NT2/D1 (cell line): ENCODE results near the gene SYT12.

Experiments
- DNase-seq: peaks from one replicate; pipeline ENCODE4 v3.0.0-alpha.2; 2011; ENCODE audit warnings: low read depth, low spot score
- H3K27me3 ChIP-seq: 2 replicates; pipeline ENCODE4 v1.6.0; 2011; ENCODE audit warnings: mild to moderate bottlenecking; ENCODE audit not compliant: insufficient read length, insufficient read depth
- H3K36me3 ChIP-seq: 2 replicates; pipeline ENCODE4 v1.6.1; 2011; ENCODE audit warnings: mild to moderate bottlenecking, low read length, mixed read lengths; ENCODE audit not compliant: insufficient read depth, insufficient read length
- H3K4me1 ChIP-seq: 2 replicates; pipeline ENCODE4 v1.5.1; 2011; ENCODE audit not compliant: insufficient read depth, insufficient read length
- H3K4me3 ChIP-seq: 2 replicates; pipeline ENCODE4 v1.5.1; 2011; ENCODE audit warnings: low read depth; ENCODE audit not compliant: insufficient read length
- H3K9ac ChIP-seq: 2 replicates; pipeline ENCODE4 v1.6.0; 2011; ENCODE audit warnings: low read depth; ENCODE audit not compliant: insufficient read length
- H3K9me3 ChIP-seq: 2 replicates; pipeline ENCODE4 v1.5.1; 2011; ENCODE audit warnings: mild to moderate bottlenecking, low read length; ENCODE audit not compliant: insufficient read depth
- SUZ12 ChIP-seq: IDR thresholded peaks from 2 replicates; pipeline ENCODE4 v1.6.1; 2011; ENCODE audit not compliant: insufficient read length, insufficient read depth; ENCODE audit errors: extremely low read depth
- YY1 ChIP-seq: IDR thresholded peaks from 2 replicates; pipeline ENCODE4 v1.6.1; 2011; ENCODE audit not compliant: insufficient read length, insufficient read depth
- ZNF274 ChIP-seq: IDR thresholded peaks from 2 replicates; pipeline ENCODE4 v1.6.1; 2011; ENCODE audit warnings: mild to moderate bottlenecking, low read depth, low read length

The SYT12 gene

DNA sequence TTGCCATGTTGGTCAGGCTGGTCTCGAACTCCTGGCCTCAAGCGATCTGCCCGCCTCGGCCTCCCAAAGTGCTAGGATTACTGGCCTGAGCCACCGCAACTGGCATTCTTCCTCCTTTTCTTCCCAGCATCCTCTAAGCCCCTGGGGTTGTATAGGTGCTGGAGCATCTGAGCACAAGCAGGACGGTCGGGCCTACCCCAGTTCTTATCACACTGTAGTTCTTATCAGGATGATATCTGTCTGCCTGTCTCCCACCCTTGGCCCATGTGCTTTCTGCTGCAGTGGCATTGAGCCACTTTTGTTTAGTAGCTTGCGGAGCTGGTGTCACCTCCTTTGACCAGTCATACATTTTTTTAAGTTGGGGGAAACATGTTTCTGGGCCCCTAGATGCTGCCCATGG lies 35.6 kb downstream of the SYT12 start:
- Histone ChIP-seq H3K9ac (no peak overlapping the region), H3K27me3 (peaks cover 19% of the 10 kb centered on the region), H3K9me3 (no peaks in the 10 kb centered on the region), H3K4me1 (peaks cover 34% of the 10 kb centered on the region), H3K36me3 (no peaks in the 10 kb centered on the region), H3K4me3 (no peak overlapping the region)
- no peak for TF ChIP-seq YY1
- TF ChIP-seq SUZ12, result no peak
- TF ChIP-seq ZNF274, result no peak
- no peak for DNase-seq

DNA sequence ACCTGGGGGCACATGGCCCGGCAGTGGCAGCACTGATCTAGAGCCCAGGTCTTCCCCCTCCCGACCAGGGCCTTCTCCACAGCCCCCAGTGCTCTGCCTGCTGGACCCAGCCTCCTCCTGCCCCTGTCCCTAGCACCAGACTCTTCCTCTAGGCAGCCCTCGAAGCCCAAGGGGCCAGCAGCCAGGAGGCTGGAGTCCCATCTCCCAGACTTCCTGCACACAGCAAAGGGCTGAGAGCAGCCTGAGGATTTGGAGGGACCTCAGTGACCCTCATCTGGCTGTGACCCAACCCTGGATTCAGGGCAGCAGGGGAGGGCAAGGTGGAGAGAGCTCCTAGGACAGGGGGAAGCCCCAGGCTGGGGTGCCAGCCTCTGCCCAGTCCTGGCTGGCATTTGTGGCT lies 36.7 kb downstream of the SYT12 start:
- Histone ChIP-seq H3K36me3 (no peaks in the 10 kb centered on the region), H3K4me1 (peaks cover 24% of the 10 kb centered on the region), H3K9ac (no peak overlapping the region), H3K4me3 (no peak overlapping the region), H3K9me3 (no peaks in the 10 kb centered on the region), H3K27me3 (peaks cover 19% of the 10 kb centered on the region)
- no peak for TF ChIP-seq ZNF274
- TF ChIP-seq SUZ12, result no peak
- no peak for TF ChIP-seq YY1
- no peak for DNase-seq

DNA sequence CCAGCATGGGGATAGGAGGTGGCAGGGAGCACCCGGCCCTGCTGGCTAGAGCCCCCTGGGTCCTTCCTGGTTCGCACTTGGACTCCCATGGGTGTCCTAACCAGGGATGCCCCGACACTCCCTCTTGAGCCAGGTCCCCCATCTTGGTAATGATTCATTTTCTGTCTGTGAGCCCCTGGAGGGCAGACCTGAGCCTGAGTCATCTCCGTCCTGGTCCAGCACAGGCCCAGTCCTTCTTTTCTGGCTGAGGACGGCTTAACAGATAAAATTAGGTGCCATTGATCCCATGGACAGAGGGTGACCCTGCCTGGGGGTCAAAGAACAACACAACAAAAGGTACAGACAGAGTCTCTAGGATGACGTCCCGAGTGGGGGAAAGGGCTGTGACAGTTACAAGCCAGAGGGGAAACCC lies 37.2 kb downstream of the SYT12 start:
- H3K4me3 ChIP-seq, result no peak overlapping the region
- H3K9me3 ChIP-seq, result no peaks in the 10 kb centered on the region
- peaks cover 19% of the 10 kb centered on the region for H3K4me1 ChIP-seq
- TF ChIP-seq YY1 (no peak), SUZ12 (no peak), ZNF274 (no peak)
- H3K27me3 ChIP-seq, result peaks cover 19% of the 10 kb centered on the region
- no peak for DNase-seq
- no peaks in the 10 kb centered on the region for H3K36me3 ChIP-seq
- no peak overlapping the region for H3K9ac ChIP-seq

DNA sequence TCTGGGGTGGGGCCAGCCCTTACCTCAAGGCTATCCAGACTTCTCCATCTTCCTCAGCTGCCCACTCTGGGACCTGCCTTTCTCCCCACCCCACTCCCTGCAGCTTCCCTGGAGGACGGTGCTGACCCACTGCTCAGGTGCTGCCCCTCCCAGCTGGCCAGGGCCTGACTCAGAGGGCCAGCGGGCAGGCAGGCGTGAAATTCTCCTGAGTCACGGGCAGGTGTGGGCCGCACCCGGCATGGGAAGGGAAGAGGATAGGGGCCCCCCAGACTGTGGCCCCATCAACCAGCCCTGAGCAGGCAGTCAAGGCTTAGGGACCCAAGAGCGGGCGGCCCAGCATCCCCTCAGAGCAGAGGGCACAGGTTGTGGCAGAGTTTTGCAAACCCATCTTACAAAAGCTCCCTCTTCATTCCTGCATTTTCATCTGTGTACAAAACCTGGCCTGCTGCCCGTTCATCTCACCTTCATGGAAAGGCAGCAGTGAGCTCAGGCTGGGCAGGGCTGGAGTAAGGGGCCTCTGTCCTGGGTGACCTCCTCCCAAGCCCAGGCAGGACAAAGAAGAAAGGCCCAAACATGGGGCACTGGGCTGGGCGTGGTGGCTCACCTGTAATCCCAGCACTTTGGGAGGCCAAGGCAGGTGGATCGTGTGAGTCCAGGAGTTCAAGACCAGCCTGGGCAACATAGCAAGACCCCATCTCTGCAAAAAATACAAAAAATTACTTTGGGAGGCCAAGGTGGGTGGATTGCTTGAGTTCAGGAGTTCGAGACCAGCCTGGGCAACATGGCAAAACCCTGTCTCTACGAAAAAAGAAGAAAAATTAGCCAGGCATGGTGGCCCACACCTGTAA lies 39.8 kb downstream of the SYT12 start:
- peaks cover 12% of the 10 kb centered on the region for H3K4me1 ChIP-seq
- H3K36me3 ChIP-seq, result peaks cover 4% of the 10 kb centered on the region
- H3K4me3 ChIP-seq, result no peak overlapping the region
- no peaks in the 10 kb centered on the region for H3K9me3 ChIP-seq
- TF ChIP-seq ZNF274, result no peak
- TF ChIP-seq SUZ12, result no peak
- no peak for TF ChIP-seq YY1
- no peak for DNase-seq
- peaks cover under 1% of the 10 kb centered on the region for H3K27me3 ChIP-seq
- no peak overlapping the region for H3K9ac ChIP-seq

DNA sequence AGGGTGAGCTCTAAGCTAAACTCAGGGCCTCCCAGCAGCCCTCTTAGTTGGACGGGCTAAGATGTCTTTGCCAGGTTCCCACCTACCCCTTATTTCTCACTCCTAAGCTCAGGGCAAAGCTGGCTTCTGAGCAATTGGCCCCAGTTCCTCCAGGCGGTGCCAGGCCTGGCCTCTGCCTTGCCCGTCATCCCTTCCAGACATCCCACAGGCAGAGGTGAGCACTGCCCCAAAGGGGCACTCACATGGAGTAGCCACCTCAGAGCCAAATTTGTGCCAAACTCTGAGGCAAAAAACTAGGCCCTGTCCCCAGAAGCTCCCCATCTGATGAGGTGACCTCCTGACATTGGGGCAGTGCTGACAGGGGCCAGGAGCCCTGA lies 43.4 kb downstream of the SYT12 start:
- DNase-seq, result no peak
- Histone ChIP-seq H3K36me3 (peaks cover 4% of the 10 kb centered on the region), H3K9me3 (no peaks in the 10 kb centered on the region), H3K9ac (peak overlapping the region; percentile 24), H3K4me3 (no peak overlapping the region), H3K27me3 (no peaks in the 10 kb centered on the region), H3K4me1 (peaks cover 16% of the 10 kb centered on the region)
- no peak for TF ChIP-seq SUZ12
- no peak for TF ChIP-seq YY1
- no peak for TF ChIP-seq ZNF274

DNA sequence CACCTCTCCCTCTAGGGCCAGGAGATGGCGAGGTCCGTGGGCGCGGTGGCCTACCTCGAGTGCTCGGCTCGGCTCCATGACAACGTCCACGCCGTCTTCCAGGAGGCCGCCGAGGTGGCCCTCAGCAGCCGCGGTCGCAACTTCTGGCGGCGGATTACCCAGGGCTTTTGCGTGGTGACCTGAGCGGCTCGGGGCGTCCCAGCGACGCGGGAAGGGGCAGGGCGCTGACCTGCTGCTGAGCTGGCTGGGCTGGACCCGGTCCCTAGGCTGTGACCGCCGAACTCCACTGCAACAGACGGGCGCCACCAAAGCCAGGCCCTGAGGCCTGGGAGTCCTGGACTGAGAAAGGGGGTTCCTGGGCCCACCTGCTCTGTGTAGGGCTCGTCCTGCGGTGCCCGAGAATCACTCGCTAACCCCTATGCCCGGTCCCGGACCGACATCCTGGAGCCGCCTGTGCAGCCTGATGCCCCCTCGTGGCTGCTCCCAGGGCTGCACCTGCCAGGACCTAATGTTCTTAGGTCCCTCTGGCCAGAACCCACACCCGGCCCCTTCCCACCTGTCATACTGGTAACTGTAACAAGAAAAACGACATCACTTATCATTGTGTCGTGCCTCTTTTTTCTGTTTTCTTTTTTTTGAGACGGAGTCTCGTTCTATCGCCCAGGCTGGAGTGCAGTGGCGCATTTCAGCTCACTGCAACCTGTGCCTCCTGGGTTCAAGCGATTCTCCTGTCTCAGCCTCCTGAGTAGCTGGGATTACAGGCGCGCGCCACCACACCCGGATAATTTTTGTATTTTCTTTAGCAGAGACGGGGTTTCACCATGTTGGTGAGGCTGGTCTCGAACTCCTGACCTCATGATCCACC lies 48.7 kb downstream of the SYT12 start:
- no peak overlapping the region for H3K9ac ChIP-seq
- DNase-seq, result peak; percentile 86
- H3K4me1 ChIP-seq, result peaks cover 7% of the 10 kb centered on the region
- no peak for TF ChIP-seq SUZ12
- TF ChIP-seq ZNF274, result no peak
- TF ChIP-seq YY1, result no peak
- no peaks in the 10 kb centered on the region for H3K9me3 ChIP-seq
- H3K36me3 ChIP-seq, result peaks cover 9% of the 10 kb centered on the region
- no peak overlapping the region for H3K4me3 ChIP-seq
- H3K27me3 ChIP-seq, result no peaks in the 10 kb centered on the region

DNA sequence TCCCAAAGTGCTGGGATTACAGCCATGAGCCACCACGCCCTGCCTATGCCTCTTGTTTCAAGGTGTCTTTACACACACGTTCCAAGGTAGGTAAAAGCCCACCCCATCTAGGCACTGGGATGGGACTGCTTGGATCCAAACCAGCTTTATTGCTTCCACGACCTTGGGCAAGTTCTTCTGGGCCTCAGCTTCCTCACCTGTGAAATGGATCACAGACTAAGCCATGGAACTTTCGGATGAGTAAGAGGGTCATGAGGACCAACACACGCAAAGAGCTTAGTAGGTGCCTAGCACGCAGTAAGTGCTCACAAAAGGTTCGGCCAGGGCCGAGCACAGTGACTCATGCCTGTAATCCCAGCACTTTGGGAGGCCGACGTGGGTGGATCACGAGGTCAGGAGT lies 49.4 kb downstream of the SYT12 start:
- H3K9me3 ChIP-seq, result no peaks in the 10 kb centered on the region
- TF ChIP-seq ZNF274 (no peak), YY1 (no peak), SUZ12 (no peak)
- H3K4me3 ChIP-seq, result no peak overlapping the region
- H3K36me3 ChIP-seq, result peaks cover 6% of the 10 kb centered on the region
- DNase-seq, result no peak
- H3K27me3 ChIP-seq, result no peaks in the 10 kb centered on the region
- H3K4me1 ChIP-seq, result peaks cover 10% of the 10 kb centered on the region
- H3K9ac ChIP-seq, result no peak overlapping the region
